ENCODE measurements around the gene STARD10. TPM values are rescaled to one million over a fixed set of nuclear protein-coding genes. Genes with fewer than 3 reads are reported as not detected.

The STARD10 gene
- total RNA-seq, 1 donor from 2014 or later, result 28.7 TPM

- no peak for DNase-seq
Measured at GRCh38 chr11:72705442-72706365, 88.1 kb downstream of the STARD10 start.

GRCh38 chr11:72704783-72705265, 89.0 kb downstream of the STARD10 start:
- no peak for DNase-seq

Small RNA genes within 50 kb of the gene (small RNA-seq; reads per million reads assigned to genes)
- gene MIR4692 (ENCODE audit: low replicate concordance) (not detected), gene RF00019 (ENCODE audit: low replicate concordance) (not detected)

Other genes with a start within 250 kb of the STARD10 start
- 12.3 TPM for gene PDE2A, start 119.6 kb downstream of the STARD10 start, total RNA-seq
- 76.8 TPM for gene ARAP1, start 41.6 kb downstream of the STARD10 start, total RNA-seq
- 23.3 TPM for gene ATG16L2, start 20.4 kb upstream of the STARD10 start, total RNA-seq

Data from skin of body (tissue), 3 donors.